LNCaP clone FGC (cell line): ENCODE results near the gene DMRT2.

ENCODE experiments used
- DNase-seq: peaks from one replicate; pipeline ENCODE4 v3.0.0-alpha.2; 2011; ENCODE audit warnings: low read depth
- H3K4me3 ChIP-seq: 2 replicates; pipeline ENCODE4 v1.5.1; 2011; ENCODE audit warnings: mild to moderate bottlenecking, low read depth, low read length, control low read depth
- TF ChIP-seq, protein P1 (sequence below): IDR thresholded peaks from 2 replicates; pipeline ENCODE4 v1.5.1; 2012; ENCODE audit warnings: mild to moderate bottlenecking; ENCODE audit not compliant: control insufficient read depth, insufficient read depth; ENCODE audit errors: extremely low read depth

The DMRT2 gene

DNA sequence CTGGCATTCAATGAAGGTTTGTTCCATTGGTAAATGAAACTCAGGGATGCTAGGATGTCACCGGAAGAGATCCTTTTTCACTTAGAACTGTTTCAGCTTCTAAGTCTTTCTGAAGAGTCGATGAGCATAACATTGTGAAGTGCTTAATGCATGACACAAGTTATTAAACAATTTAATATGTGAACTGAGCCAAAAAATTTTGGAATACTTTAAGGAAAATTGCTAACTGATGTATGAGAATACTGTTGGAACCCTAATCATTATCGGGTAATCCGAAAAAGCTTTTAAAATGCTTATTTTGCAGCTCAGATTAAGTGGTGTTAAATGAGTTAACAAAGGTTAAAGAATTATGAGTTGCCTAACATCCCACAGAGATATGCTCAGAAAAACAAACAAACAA, 34.9 kb downstream of the DMRT2 start:
- TF ChIP-seq, protein P1, sequence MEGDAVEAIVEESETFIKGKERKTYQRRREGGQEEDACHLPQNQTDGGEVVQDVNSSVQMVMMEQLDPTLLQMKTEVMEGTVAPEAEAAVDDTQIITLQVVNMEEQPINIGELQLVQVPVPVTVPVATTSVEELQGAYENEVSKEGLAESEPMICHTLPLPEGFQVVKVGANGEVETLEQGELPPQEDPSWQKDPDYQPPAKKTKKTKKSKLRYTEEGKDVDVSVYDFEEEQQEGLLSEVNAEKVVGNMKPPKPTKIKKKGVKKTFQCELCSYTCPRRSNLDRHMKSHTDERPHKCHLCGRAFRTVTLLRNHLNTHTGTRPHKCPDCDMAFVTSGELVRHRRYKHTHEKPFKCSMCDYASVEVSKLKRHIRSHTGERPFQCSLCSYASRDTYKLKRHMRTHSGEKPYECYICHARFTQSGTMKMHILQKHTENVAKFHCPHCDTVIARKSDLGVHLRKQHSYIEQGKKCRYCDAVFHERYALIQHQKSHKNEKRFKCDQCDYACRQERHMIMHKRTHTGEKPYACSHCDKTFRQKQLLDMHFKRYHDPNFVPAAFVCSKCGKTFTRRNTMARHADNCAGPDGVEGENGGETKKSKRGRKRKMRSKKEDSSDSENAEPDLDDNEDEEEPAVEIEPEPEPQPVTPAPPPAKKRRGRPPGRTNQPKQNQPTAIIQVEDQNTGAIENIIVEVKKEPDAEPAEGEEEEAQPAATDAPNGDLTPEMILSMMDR, result no peak
- no peak overlapping the region for H3K4me3 ChIP-seq
- DNase-seq, result no peak

DNA sequence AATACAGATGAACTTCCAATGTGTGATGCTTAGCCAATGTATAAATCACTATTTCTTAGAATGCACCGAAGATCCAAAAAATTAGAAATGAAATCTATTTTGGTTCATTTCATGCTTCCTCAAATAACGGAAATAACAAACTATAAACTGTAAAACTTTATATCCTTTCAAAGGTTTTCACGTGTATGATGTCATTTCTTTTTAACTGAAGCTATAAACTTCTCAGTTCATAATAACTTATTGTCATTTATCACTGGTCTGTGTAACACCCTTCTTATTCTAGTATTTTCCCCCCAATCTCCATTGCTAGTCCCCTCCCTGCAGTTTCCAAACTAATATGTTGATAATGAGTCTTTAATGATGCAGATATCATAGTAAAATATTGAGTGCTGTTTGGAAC, 36.4 kb downstream of the DMRT2 start:
- H3K4me3 ChIP-seq, result no peak overlapping the region
- TF ChIP-seq, protein P1, result no peak
- no peak for DNase-seq

GRCh38 chr9:1087120-1087881, 37.1 kb downstream of the DMRT2 start:
- no peak overlapping the region for H3K4me3 ChIP-seq
- DNase-seq, result no peak
- TF ChIP-seq, protein P1, result no peak

- no peak overlapping the region for H3K4me3 ChIP-seq
- TF ChIP-seq, protein P1, result no peak
- DNase-seq, result no peak
These were observed 44.6 kb downstream of the DMRT2 start for GRCh38 chr9:1094749-1095148.

DNA sequence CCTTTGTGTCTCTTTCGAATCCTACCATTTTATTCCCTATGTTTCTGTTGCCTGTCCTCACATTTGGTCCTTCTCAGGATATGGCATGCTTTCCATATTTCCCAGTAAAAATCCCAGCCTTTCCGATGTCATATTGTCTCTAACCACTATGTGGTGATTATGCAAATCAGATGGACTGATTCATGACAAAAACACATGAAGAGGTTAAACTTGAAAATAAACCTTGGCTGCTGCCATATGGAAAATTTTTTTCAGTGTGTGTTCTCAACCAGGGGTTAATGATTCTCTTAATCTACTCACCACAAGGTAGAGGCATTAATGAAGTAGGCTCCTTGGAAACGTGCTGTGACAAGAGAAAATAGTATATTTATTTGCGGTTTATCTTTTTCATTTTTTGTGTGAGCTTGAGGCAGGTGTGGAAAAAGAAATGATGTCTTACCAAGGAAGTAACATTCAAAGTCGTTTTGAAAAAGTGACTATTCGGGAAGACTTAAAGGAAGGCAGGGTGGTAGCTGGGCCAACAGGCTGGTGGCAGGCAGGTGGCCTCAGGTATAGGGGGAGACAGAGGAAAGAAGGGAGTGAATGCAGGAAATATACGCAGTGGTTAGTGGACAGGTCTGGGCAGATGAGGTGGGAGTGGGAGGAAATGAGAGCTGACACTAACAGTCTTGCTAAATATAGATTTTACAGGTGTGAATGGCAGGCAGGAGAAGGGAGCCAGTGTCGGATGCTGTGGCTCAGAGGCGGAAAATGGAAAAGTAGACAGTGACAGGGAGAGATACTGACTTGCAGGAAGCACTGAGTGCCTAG, 46.2 kb downstream of the DMRT2 start:
- H3K4me3 ChIP-seq, result no peak overlapping the region
- TF ChIP-seq, protein P1, result no peak
- DNase-seq, result no peak

GRCh38 chr9:1098551-1098950, 48.4 kb downstream of the DMRT2 start:
- TF ChIP-seq, protein P1, result no peak
- DNase-seq, result no peak
- H3K4me3 ChIP-seq, result no peak overlapping the region

- TF ChIP-seq, protein P1, result no peak
- H3K4me3 ChIP-seq, result no peak overlapping the region
- DNase-seq, result no peak
These were observed 50.0 kb downstream of the DMRT2 start for GRCh38 chr9:1100201-1100600.
